CD14-positive monocyte (primary cell): ENCODE results near the gene PRR22. TPM values are rescaled to one million over a fixed set of nuclear protein-coding genes. Genes with fewer than 3 reads are reported as not detected.
A peak's percentile ranks its signal among the peaks of the same experiment; 100 is the strongest.

Experiments used
- DNase-seq, 3 donors: peaks; one replicate each; pipeline ENCODE4 v3.0.0-alpha.2; 2011 to 2022
- H2AFZ ChIP-seq: 2 replicates; pipeline ENCODE4 v1.6.0; 2012; ENCODE audit warnings: mild to moderate bottlenecking, low read depth, low read length, inconsistent platforms; ENCODE audit not compliant: insufficient read depth, poor library complexity, severe bottlenecking
- H3K27ac ChIP-seq, 2 donors: 1 replicate in 1 of 2; 2 replicates in 1 of 2; pipeline ENCODE4 v1.5.1; 2012 to 2013; ENCODE audit warnings: low read length in 2 of 2, control low read depth in 1 of 2, inconsistent platforms in 1 of 2, low read depth in 1 of 2, mild to moderate bottlenecking in 1 of 2
- H3K27me3 ChIP-seq, 2 donors: one replicate each; pipeline versions ENCODE4 v1.6.0 to v1.6.1; 2011 to 2013; ENCODE audit warnings: low read length in 2 of 2; ENCODE audit not compliant: control insufficient read depth in 2 of 2, insufficient read depth in 2 of 2
- H3K36me3 ChIP-seq, 2 donors: replicated peaks in 1 of 2; 1 replicate in 1 of 2; 2 replicates in 1 of 2; pipeline versions ENCODE4 v1.5.1 to v1.6.1; 2012 to 2013; ENCODE audit warnings: low read length in 2 of 2, control low read depth in 1 of 2, inconsistent platforms in 1 of 2, mild to moderate bottlenecking in 1 of 2; ENCODE audit not compliant: insufficient read depth in 2 of 2, control insufficient read depth in 1 of 2
- H3K4me1 ChIP-seq, 2 donors: 1 replicate in 1 of 2; 2 replicates in 1 of 2; pipeline versions ENCODE4 v1.5.1 to v1.6.1; 2012 to 2013; ENCODE audit warnings: low read length in 2 of 2, control low read depth in 1 of 2, inconsistent platforms in 1 of 2, mild to moderate bottlenecking in 1 of 2, moderate library complexity in 1 of 2; ENCODE audit not compliant: insufficient read depth in 2 of 2, control insufficient read depth in 1 of 2
- H3K4me2 ChIP-seq: replicated peaks from 2 replicates; pipeline ENCODE3; 2012; ENCODE audit warnings: low read length, moderate library complexity, mild to moderate bottlenecking; ENCODE audit not compliant: poor library complexity, severe bottlenecking; ENCODE audit errors: extremely low read depth
- H3K4me3 ChIP-seq, 3 experiments: fragments of 200-600 bp in 1 of 3; sonication (generic) in 1 of 3; replicated peaks in 1 of 3; 1 replicate in 2 of 3; 2 replicates in 1 of 3; pipeline ENCODE4 v1.5.1; 2011 to 2013; ENCODE audit warnings: low read length in 3 of 3, mild to moderate bottlenecking in 3 of 3, control low read depth in 2 of 3, low read depth in 2 of 3, inconsistent platforms in 1 of 3, moderate library complexity in 1 of 3
- H3K79me2 ChIP-seq: 2 replicates; pipeline ENCODE4 v1.6.0; 2012; ENCODE audit warnings: mild to moderate bottlenecking, control low read depth, inconsistent platforms, low read length, moderate library complexity; ENCODE audit not compliant: insufficient read depth
- H3K9ac ChIP-seq: 2 replicates; pipeline ENCODE4 v1.6.0; 2017; ENCODE audit warnings: low read length, mild to moderate bottlenecking; ENCODE audit not compliant: insufficient read depth, poor library complexity, severe bottlenecking
- H3K9me3 ChIP-seq, 2 donors: replicated peaks in 1 of 2; 1 replicate in 1 of 2; 2 replicates in 1 of 2; pipeline versions ENCODE4 v1.5.1 to v1.6.1; 2012 to 2013; ENCODE audit warnings: low read length in 2 of 2, control low read depth in 1 of 2; ENCODE audit not compliant: control insufficient read depth in 1 of 2, insufficient read depth in 1 of 2
- H4K20me1 ChIP-seq: 2 replicates; pipeline ENCODE4 v1.6.0; 2012; ENCODE audit warnings: mild to moderate bottlenecking, low read length, control low read depth, moderate library complexity; ENCODE audit not compliant: insufficient read depth
- H3K27ac Mint-ChIP-seq, 7 donors: one replicate each; pipeline ENCODE4 v1.8.0; 2020; ENCODE audit warnings: mild to moderate bottlenecking in 7 of 7, mixed read lengths in 7 of 7, moderate library complexity in 6 of 7, inconsistent platforms in 2 of 7
- H3K27me3 Mint-ChIP-seq, 3 donors: one replicate each; pipeline ENCODE4 v1.8.0; 2021 to 2022; ENCODE audit warnings: low read depth in 3 of 3, mild to moderate bottlenecking in 3 of 3, mixed read lengths in 3 of 3, moderate library complexity in 3 of 3, inconsistent platforms in 1 of 3
- H3K36me3 Mint-ChIP-seq, 2 donors: one replicate each; pipeline ENCODE4 v1.8.0; 2020; ENCODE audit warnings: mixed read lengths in 2 of 2, inconsistent platforms in 1 of 2, mild to moderate bottlenecking in 1 of 2
- H3K4me1 Mint-ChIP-seq: one replicate; pipeline ENCODE4 v1.8.0; 2020; ENCODE audit warnings: mild to moderate bottlenecking, mixed read lengths
- H3K4me3 Mint-ChIP-seq, 2 donors: one replicate each; pipeline ENCODE4 v1.8.0; 2020; ENCODE audit warnings: mild to moderate bottlenecking in 2 of 2, mixed read lengths in 2 of 2, moderate library complexity in 1 of 2
- H3K9me3 Mint-ChIP-seq, 7 donors: one replicate each; pipeline ENCODE4 v1.8.0; 2020 to 2022; ENCODE audit warnings: mixed read lengths in 7 of 7, mild to moderate bottlenecking in 6 of 7, moderate library complexity in 6 of 7, inconsistent platforms in 2 of 7
- CTCF ChIP-seq: fragments of 200-600 bp; IDR thresholded peaks from one replicate; pipeline ENCODE4 v1.8.0; 2022; ENCODE audit warnings: antibody characterized with exemption, mild to moderate bottlenecking
- WGBS: methylation state at CpG from one replicate; pipeline ENCODE4 v1.1.5; 2013; ENCODE audit warnings: missing lambda C conversion rate; ENCODE audit not compliant: insufficient coverage; 5-methylcytosine and 5-hydroxymethylcytosine counted together
- intact Hi-C, 2 donors: fragments of 100-400 bp; cut with micrococcal nuclease; formaldehyde crosslinking; loops; one replicate each; pipeline versions ENCODE4 v1.15.0 to v1.15.1; 2023
- polyA plus RNA-seq, 3 donors: library from polyadenylated mRNA; depleted of rRNA in 1 of 3; unstranded in 2 of 3; stranded (reverse) in 1 of 3; fragments of 300-500 nt in 2 of 3; fragments of >200 nt in 1 of 3; fragmentation: Illumina TruSeq in 2 of 3; gene quantifications; 1 replicate in 2 of 3; 2 replicates in 1 of 3; pipeline ENCODE4 v1.2.3, GENCODE V29; 2012 to 2021

PRR22 gene
- polyA plus RNA-seq, 3 donors, result 0.15 to 1.6 TPM; not detected in 1

DNA sequence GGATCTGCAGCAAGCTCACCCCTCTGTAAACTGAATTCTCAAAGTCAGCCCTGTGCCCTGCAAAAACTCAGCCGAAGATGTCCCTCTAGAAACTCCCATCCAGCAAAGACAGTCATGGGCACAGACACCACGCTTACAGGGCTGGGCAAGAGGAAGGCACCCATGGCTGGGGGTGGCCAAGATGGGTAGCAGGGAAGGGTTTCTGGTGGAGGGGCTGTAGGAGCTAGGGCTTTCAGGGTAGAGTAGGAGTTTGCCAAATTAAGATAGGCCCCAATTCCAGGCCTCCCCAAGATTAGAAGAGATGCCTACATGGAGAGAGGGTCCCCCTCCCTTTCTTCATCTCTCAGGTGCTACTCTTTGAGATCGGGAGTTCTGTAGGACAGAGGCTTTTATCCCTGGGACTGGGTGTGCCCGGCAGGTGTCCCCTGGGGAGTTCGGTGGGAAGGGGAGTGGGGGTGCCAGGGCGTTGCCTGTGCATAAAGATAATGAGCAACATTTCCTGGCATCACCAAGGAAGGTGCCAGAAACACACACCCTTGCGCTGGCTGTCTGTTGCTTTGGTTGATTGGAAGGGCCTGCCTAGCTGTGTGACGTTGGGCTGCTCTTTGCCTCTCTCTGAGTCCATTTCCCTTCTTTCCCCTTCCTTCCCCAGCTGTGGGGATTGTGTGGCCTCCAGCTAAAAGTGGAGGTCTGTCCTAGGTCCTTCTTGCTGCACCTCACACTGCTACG is 29.7 kb upstream of the PRR22 start:
- no peaks in the 10 kb centered on the region for H3K36me3 Mint-ChIP-seq
- no peak for TF ChIP-seq CTCF
- intact Hi-C loops, result no loop called here

DNA sequence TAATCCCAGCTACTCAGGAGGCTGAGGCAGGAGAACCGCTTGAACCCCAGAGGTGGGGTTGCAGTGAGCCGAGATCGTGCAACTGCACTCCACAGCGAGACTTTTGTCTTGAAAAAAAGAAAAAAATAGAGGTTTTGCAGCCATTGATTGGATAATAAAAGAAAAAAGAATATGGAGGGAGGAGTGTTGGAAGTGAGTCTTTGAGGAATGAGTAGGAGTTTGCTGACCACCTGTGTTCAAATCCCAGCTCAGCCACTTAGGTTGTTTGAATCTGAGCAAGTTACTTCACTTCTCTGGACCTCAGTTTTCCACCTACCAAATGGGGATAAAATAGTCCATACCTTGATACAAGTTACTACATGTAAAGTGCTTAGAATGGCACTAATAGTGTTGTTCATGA is 26.6 kb upstream of the PRR22 start:
- Histone ChIP-seq H3K4me3 (no peak overlapping the region), H3K4me1 (no peaks in the 10 kb centered on the region), H3K79me2 (no peaks in the 10 kb centered on the region), H3K27me3 (peaks cover 0 to 10% of the 10 kb centered on the region in 2 donors), H3K9me3 (peaks cover 3 to 10% of the 10 kb centered on the region in 2 donors), H3K27ac (no peak overlapping the region), H3K36me3 (no peaks in the 10 kb centered on the region), H3K4me2 (no peak overlapping the region), H3K9ac (no peak overlapping the region), H4K20me1 (no peaks in the 10 kb centered on the region), H2AFZ (no peak overlapping the region)
- no peak for DNase-seq
- intact Hi-C loops, result no loop called here
- WGBS, result 86% methylated on average over 3 of the region's 4 CpGs
- no peak for TF ChIP-seq CTCF
- Mint-ChIP-seq H3K9me3 (peaks cover 0 to 9% (median 5%) of the 10 kb centered on the region in 7 donors), H3K36me3 (no peaks in the 10 kb centered on the region), H3K27me3 (peaks cover 15 to 25% (median 20%) of the 10 kb centered on the region in 3 donors), H3K27ac (peak overlapping the region in 1 of 7 donors; percentile 15), H3K4me1 (peaks cover 8% of the 10 kb centered on the region), H3K4me3 (no peak overlapping the region)

More for the DNA sequence above, 29.7 kb upstream of the PRR22 start:
- 89% methylated on average over 4 of the region's 9 CpGs for WGBS
- Histone ChIP-seq H3K4me1 (no peaks in the 10 kb centered on the region), H3K9ac (no peak overlapping the region), H3K27me3 (no peaks in the 10 kb centered on the region), H3K4me2 (no peak overlapping the region), H3K9me3 (no peaks in the 10 kb centered on the region), H3K27ac (no peak overlapping the region), H4K20me1 (no peaks in the 10 kb centered on the region), H3K79me2 (no peaks in the 10 kb centered on the region), H3K4me3 (no peak overlapping the region), H3K36me3 (no peaks in the 10 kb centered on the region), H2AFZ (no peak overlapping the region)
- Mint-ChIP-seq H3K9me3 (peaks cover 0 to 4% (median 0%) of the 10 kb centered on the region in 7 donors), H3K4me3 (no peak overlapping the region), H3K27ac (peak overlapping the region in 1 of 7 donors; percentile 56), H3K4me1 (peaks cover 1% of the 10 kb centered on the region), H3K27me3 (peaks cover 1 to 12% (median 6%) of the 10 kb centered on the region in 3 donors)
- no peak for DNase-seq
